HCT116 (cell line): ENCODE results near the gene LUC7L. TPM values are rescaled to one million over a fixed set of nuclear protein-coding genes. Genes with fewer than 3 reads are reported as not detected.

Experiments
- ATAC-seq: fragments of 200-7000 bp; cut with Tn5 transposase; 2 replicates; pipeline ENCODE4 v1.9.1; 2020; ENCODE audit warnings: mild to moderate bottlenecking, moderate library complexity
- BruUV-seq: library from RNA; stranded (reverse); fragments of 400-500 nt; replicated peaks from 2 replicates; lab custom pipeline; 2021; lab: Mats Ljungman, UMichigan
- CTCF ChIA-PET: fragments of 300-600 bp; sonication (Branson Sonifier 250); formaldehyde crosslinking; loops from one replicate; lab custom pipeline; 2021; ENCODE audit warnings: antibody characterized with exemption; lab: Charles Lee
- POLR2A ChIA-PET: fragments of 300-600, 350-600 bp; sonication (Branson Sonifier 250); formaldehyde crosslinking; loops from one replicate; lab custom pipeline; 2021; ENCODE audit warnings: antibody characterized with exemption; lab: Charles Lee
- RAD21 ChIA-PET, 2 experiments: fragments of 300-600 bp; sonication (Branson Sonifier 250); formaldehyde crosslinking; loops; one replicate each; lab custom pipeline; 2023; ENCODE audit warnings: low total read pairs in 2 of 2; ENCODE audit not compliant: uncharacterized antibody in 2 of 2, unreplicated experiment in 2 of 2, low non-redundant PET in 1 of 2; lab: Charles Lee
- DNase-seq: peaks from one replicate; pipeline ENCODE4 v3.0.0-alpha.2; 2010; ENCODE audit warnings: low read depth, low spot score
- H2AFZ ChIP-seq: fragments of 200-600 bp; shearing (Covaris generic), sonication (generic); 2 replicates; pipeline ENCODE4 v1.6.1; 2017; ENCODE audit warnings: low read depth, mixed run types, mixed read lengths, antibody characterized with exemption, low read length; ENCODE audit not compliant: poor library complexity, severe bottlenecking
- H3K27ac ChIP-seq: 2 replicates; pipeline ENCODE4 v1.5.1; 2012; ENCODE audit warnings: low read depth, low read length
- H3K27me3 ChIP-seq: fragments of 200-600 bp; sonication (generic); 2 replicates; pipeline ENCODE4 v1.6.1; 2016; ENCODE audit warnings: mixed run types, low read length, mixed read lengths; ENCODE audit not compliant: insufficient read depth
- H3K36me3 ChIP-seq, 2 experiments: fragments of 200-500 bp in 1 of 2; fragments of 200-600 bp in 1 of 2; sonication (Bioruptor generic) in 1 of 2; sonication (generic) in 1 of 2; 2 replicates each; pipeline versions ENCODE4 v1.5.1 to v1.6.1; 2014 to 2016; ENCODE audit warnings: low read length in 2 of 2, inconsistent platforms in 1 of 2, mixed read lengths in 1 of 2, mixed run types in 1 of 2; ENCODE audit not compliant: insufficient read depth in 2 of 2, control insufficient read depth in 1 of 2
- H3K4me1 ChIP-seq, 2 experiments: fragments of 200-600 bp in 1 of 2; sonication (generic) in 1 of 2; 2 replicates each; pipeline versions ENCODE4 v1.5.1 to v1.6.1; 2012 to 2017; ENCODE audit warnings: low read length in 2 of 2, inconsistent platforms in 1 of 2, mild to moderate bottlenecking in 1 of 2, mixed read lengths in 1 of 2, mixed run types in 1 of 2, moderate library complexity in 1 of 2; ENCODE audit not compliant: insufficient read depth in 2 of 2, control insufficient read depth in 1 of 2
- H3K4me2 ChIP-seq: fragments of 200-600 bp; sonication (generic); 2 replicates; pipeline ENCODE4 v1.6.1; 2017; ENCODE audit warnings: mixed run types, low read length, mixed read lengths
- H3K4me3 ChIP-seq, 2 experiments: fragments of 200-600 bp in 1 of 2; sonication (generic) in 1 of 2; replicated peaks in 1 of 2; 2 replicates each; pipeline ENCODE4 v1.5.1; 2011 to 2016; ENCODE audit warnings: low read length in 2 of 2, control low read depth in 1 of 2, low read depth in 1 of 2, mild to moderate bottlenecking in 1 of 2, mixed read lengths in 1 of 2, mixed run types in 1 of 2
- H3K79me2 ChIP-seq: fragments of 200-600 bp; sonication (generic); 2 replicates; pipeline ENCODE4 v1.6.1; 2017; ENCODE audit warnings: mild to moderate bottlenecking, mixed run types, low read length, moderate library complexity, mixed read lengths; ENCODE audit not compliant: insufficient read depth
- H3K9ac ChIP-seq: fragments of 200-600 bp; sonication (generic); 2 replicates; pipeline ENCODE4 v1.6.1; 2016; ENCODE audit warnings: low read length, mixed read lengths
- H3K9me2 ChIP-seq: fragments of 200-600 bp; sonication (generic), shearing (Covaris generic); 2 replicates; pipeline ENCODE4 v1.6.1; 2017; ENCODE audit warnings: mixed run types, mild to moderate bottlenecking, moderate library complexity; ENCODE audit not compliant: insufficient read depth
- H3K9me3 ChIP-seq, 2 experiments: fragments of 200-500 bp in 1 of 2; fragments of 200-600 bp in 1 of 2; sonication (Bioruptor generic) in 1 of 2; sonication (generic) in 1 of 2; 2 replicates each; pipeline ENCODE4 v1.6.1; 2014 to 2017; ENCODE audit warnings: low read length in 2 of 2, mixed read lengths in 2 of 2, inconsistent platforms in 1 of 2, low read depth in 1 of 2, mild to moderate bottlenecking in 1 of 2, mixed run types in 1 of 2, moderate library complexity in 1 of 2; ENCODE audit not compliant: control insufficient read depth in 1 of 2, insufficient read depth in 1 of 2
- H4K20me1 ChIP-seq: fragments of 200-600 bp; sonication (generic), shearing (Covaris generic); 2 replicates; pipeline ENCODE4 v1.6.1; 2017; ENCODE audit warnings: mixed run types, mild to moderate bottlenecking, moderate library complexity; ENCODE audit not compliant: insufficient read depth
- CBX3 ChIP-seq: IDR thresholded peaks from 2 replicates; pipeline ENCODE4 v1.6.1; 2012; ENCODE audit warnings: low read depth
- CEBPB ChIP-seq: IDR thresholded peaks from 2 replicates; pipeline ENCODE4 v1.6.1; 2012; ENCODE audit warnings: low read depth
- EGR1 ChIP-seq: IDR thresholded peaks from 2 replicates; pipeline ENCODE4 v1.6.1; 2012; ENCODE audit warnings: low read depth
- ELF1 ChIP-seq: IDR thresholded peaks from 2 replicates; pipeline ENCODE4 v1.6.1; 2012; ENCODE audit warnings: low read depth, borderline replicate concordance
- EZH2 ChIP-seq: fragments of 200-600 bp; sonication (generic); IDR thresholded peaks from 2 replicates; pipeline ENCODE4 v1.6.1; 2017; ENCODE audit warnings: antibody characterized with exemption, mixed run types
- EZH2phosphoT487 ChIP-seq: fragments of 200-600 bp; IDR thresholded peaks from 2 replicates; pipeline ENCODE4 v1.6.1; 2018; ENCODE audit warnings: antibody characterized with exemption, borderline replicate concordance
- JUND ChIP-seq: IDR thresholded peaks from 2 replicates; pipeline ENCODE4 v1.6.1; 2012
- POLR2A ChIP-seq: IDR thresholded peaks from 2 replicates; pipeline ENCODE4 v1.7.0; 2011; ENCODE audit warnings: borderline replicate concordance; ENCODE audit not compliant: insufficient read depth, insufficient read length; ENCODE audit errors: extremely low read depth
- POLR2AphosphoS5 ChIP-seq: IDR thresholded peaks from 2 replicates; pipeline ENCODE4 v1.6.1; 2011; ENCODE audit warnings: mild to moderate bottlenecking, low read depth, low read length, moderate library complexity
- RAD21 ChIP-seq: IDR thresholded peaks from 2 replicates; pipeline ENCODE4 v1.6.1; 2012; ENCODE audit warnings: low read depth, mild to moderate bottlenecking
- SIN3A ChIP-seq: IDR thresholded peaks from 2 replicates; pipeline ENCODE4 v1.6.1; 2012; ENCODE audit warnings: low read depth
- SP1 ChIP-seq: IDR thresholded peaks from 2 replicates; pipeline ENCODE4 v1.6.1; 2012; ENCODE audit warnings: low read depth
- SRF ChIP-seq: IDR thresholded peaks from 2 replicates; pipeline ENCODE4 v1.6.1; 2012; ENCODE audit warnings: low read depth
- YY1 ChIP-seq: IDR thresholded peaks from 2 replicates; pipeline ENCODE4 v1.6.1; 2011; ENCODE audit warnings: low read length, low read depth, moderate library complexity, mild to moderate bottlenecking; ENCODE audit not compliant: insufficient replicate concordance; ENCODE audit errors: extremely low read depth
- ZFX ChIP-seq: fragments of 450-650 bp; IDR thresholded peaks from 2 replicates; pipeline ENCODE4 v1.6.1; 2017
- ZNF274 ChIP-seq: fragments of 200-500 bp; sonication (Bioruptor generic); IDR thresholded peaks from 2 replicates; pipeline ENCODE4 v1.6.1; 2014; ENCODE audit warnings: mild to moderate bottlenecking, low read depth, low read length, inconsistent platforms
- intact Hi-C: fragments of 100-400 bp; cut with micrococcal nuclease; formaldehyde crosslinking; loops from 2 replicates; pipeline ENCODE4 v1.10.0; 2022
- total RNA-seq: library from RNA; stranded (reverse); gene quantifications from one replicate; pipeline ENCODE4 v1.2.1, GENCODE V29; 2021; ENCODE audit not compliant: unreplicated experiment
- TF ChIP-seq, protein P1 (sequence below): IDR thresholded peaks from 2 replicates; pipeline ENCODE4 v1.6.1; 2012; ENCODE audit warnings: low read depth
- TF ChIP-seq, protein P2 (sequence below): IDR thresholded peaks from 2 replicates; pipeline ENCODE4 v1.6.1; 2011; ENCODE audit warnings: mild to moderate bottlenecking, low read length, moderate library complexity; ENCODE audit not compliant: insufficient replicate concordance; ENCODE audit errors: extremely low read depth
- TF ChIP-seq, protein P3 (sequence below), 3 experiments: fragments of 200-600 bp in 1 of 3; sonication (generic) in 1 of 3; IDR thresholded peaks in 2 of 3; conservative IDR thresholded peaks in 1 of 3; 2 replicates each; pipeline ENCODE4 v1.5.1; 2012 to 2017; ENCODE audit warnings: low read depth in 2 of 3, low read length in 2 of 3, antibody characterized with exemption in 1 of 3, borderline replicate concordance in 1 of 3, control low read depth in 1 of 3, mild to moderate bottlenecking in 1 of 3, mixed read lengths in 1 of 3, mixed run types in 1 of 3, moderate library complexity in 1 of 3; ENCODE audit not compliant: insufficient read depth in 1 of 3

Gene LUC7L
- total RNA-seq, 1 experiment from 2014 or later, result 50.5 TPM

DNA sequence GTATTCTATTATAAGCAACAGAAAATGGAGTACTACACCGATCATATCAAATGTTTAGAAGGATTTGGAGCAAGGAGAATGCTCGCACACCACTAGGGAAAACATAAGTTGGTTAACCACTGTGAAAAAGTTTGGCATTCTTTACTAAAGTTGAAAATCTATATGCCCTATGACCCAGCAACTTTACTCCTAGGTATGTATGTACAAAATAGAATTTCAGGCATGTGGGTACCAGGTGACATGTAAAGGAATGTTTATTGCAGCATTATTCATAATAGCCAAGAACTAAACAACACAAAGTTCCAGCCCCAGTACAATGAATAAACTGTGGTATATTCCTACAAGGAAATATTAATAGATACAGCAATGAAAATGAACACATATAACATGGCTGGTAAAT is 82.6 kb downstream of the LUC7L start:
- intact Hi-C loops, result no loop called here
- CTCF ChIA-PET, result no interaction called here
- RAD21 ChIA-PET, result no interaction called here
- H4K20me1 ChIP-seq, result no peaks in the 10 kb centered on the region
- no peak overlapping the region for H3K27ac ChIP-seq
- POLR2A ChIA-PET, result no interaction called here
- no peaks in the 10 kb centered on the region for H3K9me2 ChIP-seq
- H3K9me3 ChIP-seq, result no peaks in the 10 kb centered on the region
- BruUV-seq, result no TSS peak
- H3K4me3 ChIP-seq, result no peak overlapping the region
- no peak overlapping the region for H3K9ac ChIP-seq
- no peak overlapping the region for H3K4me2 ChIP-seq
- no peak for DNase-seq
- no peaks in the 10 kb centered on the region for H3K79me2 ChIP-seq
- TF ChIP-seq RAD21 (no peak), YY1 (no peak), ELF1 (no peak), ZNF274 (no peak), JUND (no peak), SIN3A (no peak), ZFX (no peak), SP1 (no peak), EZH2phosphoT487 (no peak), POLR2AphosphoS5 (no peak), CEBPB (no peak), CBX3 (no peak), EZH2 (no peak), SRF (no peak), POLR2A (no peak), EGR1 (no peak)
- TF ChIP-seq, protein P1, sequence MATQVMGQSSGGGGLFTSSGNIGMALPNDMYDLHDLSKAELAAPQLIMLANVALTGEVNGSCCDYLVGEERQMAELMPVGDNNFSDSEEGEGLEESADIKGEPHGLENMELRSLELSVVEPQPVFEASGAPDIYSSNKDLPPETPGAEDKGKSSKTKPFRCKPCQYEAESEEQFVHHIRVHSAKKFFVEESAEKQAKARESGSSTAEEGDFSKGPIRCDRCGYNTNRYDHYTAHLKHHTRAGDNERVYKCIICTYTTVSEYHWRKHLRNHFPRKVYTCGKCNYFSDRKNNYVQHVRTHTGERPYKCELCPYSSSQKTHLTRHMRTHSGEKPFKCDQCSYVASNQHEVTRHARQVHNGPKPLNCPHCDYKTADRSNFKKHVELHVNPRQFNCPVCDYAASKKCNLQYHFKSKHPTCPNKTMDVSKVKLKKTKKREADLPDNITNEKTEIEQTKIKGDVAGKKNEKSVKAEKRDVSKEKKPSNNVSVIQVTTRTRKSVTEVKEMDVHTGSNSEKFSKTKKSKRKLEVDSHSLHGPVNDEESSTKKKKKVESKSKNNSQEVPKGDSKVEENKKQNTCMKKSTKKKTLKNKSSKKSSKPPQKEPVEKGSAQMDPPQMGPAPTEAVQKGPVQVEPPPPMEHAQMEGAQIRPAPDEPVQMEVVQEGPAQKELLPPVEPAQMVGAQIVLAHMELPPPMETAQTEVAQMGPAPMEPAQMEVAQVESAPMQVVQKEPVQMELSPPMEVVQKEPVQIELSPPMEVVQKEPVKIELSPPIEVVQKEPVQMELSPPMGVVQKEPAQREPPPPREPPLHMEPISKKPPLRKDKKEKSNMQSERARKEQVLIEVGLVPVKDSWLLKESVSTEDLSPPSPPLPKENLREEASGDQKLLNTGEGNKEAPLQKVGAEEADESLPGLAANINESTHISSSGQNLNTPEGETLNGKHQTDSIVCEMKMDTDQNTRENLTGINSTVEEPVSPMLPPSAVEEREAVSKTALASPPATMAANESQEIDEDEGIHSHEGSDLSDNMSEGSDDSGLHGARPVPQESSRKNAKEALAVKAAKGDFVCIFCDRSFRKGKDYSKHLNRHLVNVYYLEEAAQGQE, result no peak
- TF ChIP-seq, protein P2, sequence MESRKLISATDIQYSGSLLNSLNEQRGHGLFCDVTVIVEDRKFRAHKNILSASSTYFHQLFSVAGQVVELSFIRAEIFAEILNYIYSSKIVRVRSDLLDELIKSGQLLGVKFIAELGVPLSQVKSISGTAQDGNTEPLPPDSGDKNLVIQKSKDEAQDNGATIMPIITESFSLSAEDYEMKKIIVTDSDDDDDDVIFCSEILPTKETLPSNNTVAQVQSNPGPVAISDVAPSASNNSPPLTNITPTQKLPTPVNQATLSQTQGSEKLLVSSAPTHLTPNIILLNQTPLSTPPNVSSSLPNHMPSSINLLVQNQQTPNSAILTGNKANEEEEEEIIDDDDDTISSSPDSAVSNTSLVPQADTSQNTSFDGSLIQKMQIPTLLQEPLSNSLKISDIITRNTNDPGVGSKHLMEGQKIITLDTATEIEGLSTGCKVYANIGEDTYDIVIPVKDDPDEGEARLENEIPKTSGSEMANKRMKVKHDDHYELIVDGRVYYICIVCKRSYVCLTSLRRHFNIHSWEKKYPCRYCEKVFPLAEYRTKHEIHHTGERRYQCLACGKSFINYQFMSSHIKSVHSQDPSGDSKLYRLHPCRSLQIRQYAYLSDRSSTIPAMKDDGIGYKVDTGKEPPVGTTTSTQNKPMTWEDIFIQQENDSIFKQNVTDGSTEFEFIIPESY, result no peak
- TF ChIP-seq, protein P3, sequence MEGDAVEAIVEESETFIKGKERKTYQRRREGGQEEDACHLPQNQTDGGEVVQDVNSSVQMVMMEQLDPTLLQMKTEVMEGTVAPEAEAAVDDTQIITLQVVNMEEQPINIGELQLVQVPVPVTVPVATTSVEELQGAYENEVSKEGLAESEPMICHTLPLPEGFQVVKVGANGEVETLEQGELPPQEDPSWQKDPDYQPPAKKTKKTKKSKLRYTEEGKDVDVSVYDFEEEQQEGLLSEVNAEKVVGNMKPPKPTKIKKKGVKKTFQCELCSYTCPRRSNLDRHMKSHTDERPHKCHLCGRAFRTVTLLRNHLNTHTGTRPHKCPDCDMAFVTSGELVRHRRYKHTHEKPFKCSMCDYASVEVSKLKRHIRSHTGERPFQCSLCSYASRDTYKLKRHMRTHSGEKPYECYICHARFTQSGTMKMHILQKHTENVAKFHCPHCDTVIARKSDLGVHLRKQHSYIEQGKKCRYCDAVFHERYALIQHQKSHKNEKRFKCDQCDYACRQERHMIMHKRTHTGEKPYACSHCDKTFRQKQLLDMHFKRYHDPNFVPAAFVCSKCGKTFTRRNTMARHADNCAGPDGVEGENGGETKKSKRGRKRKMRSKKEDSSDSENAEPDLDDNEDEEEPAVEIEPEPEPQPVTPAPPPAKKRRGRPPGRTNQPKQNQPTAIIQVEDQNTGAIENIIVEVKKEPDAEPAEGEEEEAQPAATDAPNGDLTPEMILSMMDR (IDR thresholded peaks at IDR 0.05 in 2 of 3, conservative IDR thresholded peaks at IDR 0.05 in 1 of 3; ENCODE audit: borderline replicate concordance in 1 of 3, insufficient read depth in 1 of 3, low read depth in 2 of 3, low read length in 2 of 3), result no peak
- TF ChIP-seq, all 23 proteins: peak for 0
- no peaks in the 10 kb centered on the region; a peak in 1 of 4 replicates for H3K4me1 ChIP-seq
- ATAC-seq, result no peak
- H3K27me3 ChIP-seq, result no peaks in the 10 kb centered on the region
- H3K36me3 ChIP-seq, result no peaks in the 10 kb centered on the region
- H2AFZ ChIP-seq, result no peak overlapping the region
